Activated T-helper 9 cell treated with anti-CD3 and anti-CD28 coated beads, Interleukin-2, amount 50 U/mL, for 16 hours (primary cell): ENCODE measurements around the gene GPR141.
"Not testable (repeated sequence)": the region's sequence is repeated elsewhere in the genome, so short reads cannot be mapped to it uniquely, and the experiment has no call there.

Experiments used
- DNase-seq: peaks from one replicate; pipeline ENCODE4 v3.0.0-alpha.2; 2020; ENCODE audit warnings: low read depth

GPR141 gene

GRCh38 chr7:37686556-37687345 is 3.2 kb downstream of the GPR141 start:
- no peak for DNase-seq

DNA sequence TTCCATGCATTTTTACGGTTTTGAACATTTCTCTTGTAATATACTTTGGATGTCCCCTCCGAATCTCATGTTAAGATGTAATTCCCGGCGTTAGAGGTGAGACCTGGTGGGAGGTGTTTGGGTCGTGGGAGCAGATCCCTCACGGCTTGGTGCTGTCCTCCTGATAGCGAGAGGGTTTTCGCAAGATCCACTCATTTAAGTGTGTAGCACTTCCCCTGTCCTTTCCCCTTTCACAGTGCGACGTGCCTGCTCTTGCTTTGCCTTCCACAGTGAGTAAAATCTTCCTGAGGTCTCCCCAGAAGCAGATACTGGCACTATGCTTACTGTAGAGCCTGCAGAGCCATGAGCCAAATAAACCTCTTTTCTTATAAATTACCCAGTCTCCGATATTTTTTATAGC is 6.6 kb downstream of the GPR141 start:
- no peak for DNase-seq

- DNase-seq: no peak
Measured at GRCh38 chr7:37694208-37695094, 10.9 kb downstream of the GPR141 start.

GRCh38 chr7:37698276-37698675 is 14.7 kb downstream of the GPR141 start:
- DNase-seq: no peak

DNA sequence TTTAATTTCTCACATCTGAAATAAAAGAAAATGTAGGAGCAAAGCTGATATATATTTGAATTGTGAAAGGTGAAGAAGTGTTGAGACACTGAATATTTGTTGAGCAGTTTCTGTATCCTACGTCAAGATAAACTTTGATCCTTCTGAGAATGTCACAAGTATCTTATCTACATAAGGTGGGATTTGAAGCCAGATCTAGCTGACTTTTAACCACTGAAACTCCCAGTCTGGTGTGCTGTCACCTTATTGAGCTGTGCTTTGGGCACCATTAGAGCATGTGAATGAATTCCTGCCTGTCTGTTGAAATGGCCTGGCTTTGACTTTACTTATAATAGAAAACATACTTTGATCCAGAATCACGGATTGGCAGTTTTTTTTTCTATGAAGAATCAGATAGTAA is 15.2 kb downstream of the GPR141 start:
- no peak for DNase-seq

DNA sequence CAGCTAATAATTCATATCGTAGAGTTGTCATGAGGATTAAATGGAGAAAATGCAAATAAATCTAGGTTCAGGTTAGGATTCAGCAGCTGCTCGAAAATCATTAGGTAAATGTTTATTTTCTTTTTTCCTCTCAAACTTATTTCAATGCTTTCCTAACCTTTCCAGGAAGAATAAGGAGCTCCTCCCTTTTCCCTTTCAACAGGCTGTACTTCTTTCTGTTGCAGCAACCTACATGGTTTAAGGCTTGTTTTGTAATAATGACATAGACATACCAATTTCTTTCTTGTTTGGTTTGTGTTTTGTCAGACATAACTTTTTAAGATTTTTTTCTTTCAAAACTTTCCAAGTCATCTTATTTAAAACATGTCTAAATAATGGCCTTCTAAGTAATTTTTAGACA is 18.2 kb downstream of the GPR141 start:
- DNase-seq: no peak

DNA sequence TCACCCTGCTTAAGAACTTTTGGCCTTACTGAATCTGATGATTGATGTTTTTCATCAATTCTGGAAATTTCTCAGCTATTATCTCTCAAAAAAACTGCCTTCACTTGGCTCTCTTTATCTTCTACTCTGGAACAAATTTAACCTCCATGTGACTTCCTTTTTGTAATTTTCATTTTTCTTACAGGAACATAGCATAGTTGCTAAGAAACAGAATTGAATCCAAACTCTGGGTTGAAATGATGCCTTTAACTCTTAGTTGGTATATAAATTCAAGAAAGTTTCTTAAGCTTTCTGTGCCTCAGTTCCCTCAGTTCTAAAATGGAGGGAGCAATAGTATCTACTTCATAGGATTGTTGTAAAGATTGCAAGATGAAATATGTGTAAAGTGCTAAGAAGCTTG is 19.8 kb downstream of the GPR141 start:
- no peak for DNase-seq

DNA sequence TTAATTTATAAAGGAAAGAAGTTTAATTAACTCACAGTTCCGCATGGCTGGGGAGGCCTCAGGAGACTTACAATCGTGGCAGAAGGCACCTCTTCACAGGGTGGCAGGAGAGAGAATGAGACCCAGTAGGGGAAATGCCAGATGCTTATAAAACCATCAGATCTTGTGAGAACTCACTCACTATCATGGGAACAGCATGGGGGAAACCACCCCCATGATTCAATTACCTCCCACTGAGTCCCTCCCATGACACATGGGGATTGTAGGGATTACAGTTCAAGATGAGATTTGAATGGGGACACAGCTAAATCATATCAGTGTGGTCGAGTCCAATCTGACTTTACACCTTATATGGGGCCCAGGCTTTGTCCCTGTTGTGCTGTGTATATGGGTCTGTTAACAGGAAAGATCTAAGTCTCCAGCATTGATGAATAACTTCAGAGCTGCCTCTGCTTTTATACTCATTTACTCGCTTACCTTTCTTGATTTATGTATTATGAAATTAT is 20.8 kb downstream of the GPR141 start:
- not testable (repeated sequence) for DNase-seq

GRCh38 chr7:37705976-37706375 is 22.4 kb downstream of the GPR141 start:
- DNase-seq: no peak

- DNase-seq: no peak
Measured at GRCh38 chr7:37706804-37707203, 23.2 kb downstream of the GPR141 start.

GRCh38 chr7:37707754-37708485 is 24.4 kb downstream of the GPR141 start:
- no peak for DNase-seq

DNA sequence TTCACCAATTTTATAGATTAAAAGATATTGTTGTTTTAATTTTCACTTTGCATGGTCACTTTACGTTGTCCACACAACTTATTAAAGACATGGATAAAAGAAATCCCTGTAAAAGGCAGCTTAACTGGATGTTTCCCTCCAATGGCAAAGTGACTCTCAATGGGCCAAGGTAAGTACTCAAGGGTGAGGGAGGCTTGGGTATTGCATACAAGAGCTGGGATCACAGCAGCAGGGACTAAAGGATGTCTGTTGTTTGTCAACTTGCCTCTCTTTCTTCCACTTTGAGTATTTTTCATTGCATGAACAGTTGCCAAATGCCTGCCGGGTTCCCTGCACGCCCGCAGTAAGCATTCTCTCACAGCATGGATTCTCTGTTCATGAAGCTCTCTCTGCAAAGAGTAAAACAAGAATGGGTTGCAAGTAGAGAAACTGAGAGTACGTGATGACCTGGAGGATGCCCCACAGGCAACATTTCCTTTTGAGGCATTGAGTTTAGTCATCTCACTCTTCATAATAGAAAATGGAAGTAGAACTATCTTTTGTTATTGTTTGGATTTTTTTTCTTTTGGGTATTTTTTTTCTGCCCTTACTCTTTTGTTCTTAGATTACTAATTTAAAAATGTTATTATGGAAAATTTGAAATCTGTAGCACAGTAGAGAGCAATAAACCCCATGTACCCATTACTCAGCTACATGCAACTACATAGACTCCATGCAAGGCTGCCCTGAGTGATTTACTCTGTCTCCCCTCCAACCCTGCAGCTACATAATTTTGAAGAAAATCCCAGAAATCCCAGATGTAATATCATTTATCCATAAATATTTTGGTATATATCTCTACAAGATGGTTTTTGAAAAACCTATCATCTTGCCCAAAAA is 26.3 kb downstream of the GPR141 start:
- no peak for DNase-seq

- DNase-seq: no peak
Measured at GRCh38 chr7:37713613-37714012, 30.0 kb downstream of the GPR141 start.

GRCh38 chr7:37714606-37715005 is 31.0 kb downstream of the GPR141 start:
- DNase-seq: no peak

DNA sequence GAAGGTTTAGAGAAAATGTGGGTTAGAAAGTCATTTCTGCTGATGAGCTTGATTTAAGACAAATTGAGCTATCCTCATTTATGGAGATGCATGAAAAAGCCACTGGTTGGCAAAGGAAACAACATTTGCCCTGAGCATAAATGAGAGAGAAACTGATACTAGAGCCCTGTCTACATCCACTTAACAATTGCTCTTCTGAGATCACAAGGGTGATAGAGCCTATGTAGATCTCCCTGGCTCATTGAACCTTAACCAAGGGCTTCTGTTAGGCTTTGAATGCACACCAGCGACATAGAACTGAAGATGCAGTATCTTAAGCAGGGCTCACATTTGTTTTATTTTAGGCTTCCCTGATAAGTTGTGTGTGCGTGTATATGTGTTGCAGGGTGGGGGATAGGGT is 35.0 kb downstream of the GPR141 start:
- no peak for DNase-seq

GRCh38 chr7:37719077-37719476 is 35.5 kb downstream of the GPR141 start:
- DNase-seq: no peak

GRCh38 chr7:37724732-37725131 is 41.2 kb downstream of the GPR141 start:
- no peak for DNase-seq

DNA sequence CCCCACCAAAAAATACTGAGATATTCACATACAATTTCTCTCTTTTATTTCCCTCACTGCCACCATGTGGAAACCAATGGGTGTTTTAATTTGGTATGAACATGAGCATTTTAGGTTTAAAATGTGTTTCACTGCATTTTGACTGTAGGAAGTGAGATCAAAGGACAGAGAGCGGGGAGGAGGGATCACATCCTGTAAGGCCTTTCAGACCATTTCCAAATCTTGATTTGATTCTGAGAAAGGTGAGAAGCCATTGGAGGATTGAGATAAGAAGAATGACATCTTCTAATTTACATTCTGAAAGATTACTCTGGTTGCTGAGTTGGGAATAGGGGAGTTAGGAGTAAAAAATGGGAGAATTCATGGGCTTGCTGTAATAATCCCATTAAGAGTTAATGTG is 42.5 kb downstream of the GPR141 start:
- DNase-seq: no peak

DNA sequence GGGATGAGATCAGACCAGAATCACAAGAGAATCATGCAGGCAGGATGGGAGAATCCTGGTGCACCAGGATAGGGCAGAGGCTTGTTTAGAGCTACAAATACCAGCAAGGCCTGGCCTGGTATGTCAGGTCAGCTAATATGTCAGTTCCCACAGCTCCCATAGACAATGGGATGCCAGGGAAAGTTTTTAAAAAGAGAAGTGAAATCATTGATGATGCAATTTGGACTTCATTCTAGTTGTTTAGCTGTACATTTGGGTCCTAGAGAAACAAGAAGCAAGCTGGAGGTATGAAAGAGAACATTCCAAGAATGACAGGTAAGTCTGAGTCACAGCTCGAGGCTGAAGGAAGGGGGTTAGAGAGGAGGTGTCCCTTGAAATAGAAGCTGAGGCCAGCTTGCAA is 45.2 kb downstream of the GPR141 start:
- no peak for DNase-seq

- no peak for DNase-seq
Measured at GRCh38 chr7:37729181-37729580, 45.6 kb downstream of the GPR141 start.

DNA sequence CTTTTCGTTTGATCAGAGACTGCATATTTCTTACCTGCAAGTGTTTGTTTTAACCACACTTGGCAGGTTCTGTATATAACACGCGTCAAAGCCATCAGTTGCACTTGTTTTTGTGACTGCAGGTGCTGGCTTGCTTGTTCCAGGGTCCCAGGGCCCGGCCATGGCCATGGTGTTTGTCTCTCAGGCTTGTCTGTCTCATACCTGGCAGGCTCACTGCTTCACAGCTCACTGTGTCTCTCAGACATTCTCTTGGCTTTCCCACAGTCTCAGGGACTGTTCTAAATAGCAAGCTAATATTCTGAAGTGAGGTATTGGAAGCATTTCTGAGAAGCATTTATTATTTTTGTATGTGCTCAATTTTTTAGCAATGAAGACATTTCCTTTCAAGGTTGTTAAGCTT is 46.9 kb downstream of the GPR141 start:
- no peak for DNase-seq
